T1000 (cell line): ENCODE data around the gene TMTC2.
"Not testable (repeated sequence)": the region's sequence is repeated elsewhere in the genome, so short reads cannot be mapped to it uniquely, and the experiment has no call there.

Experiments
- DNase-seq: peaks from one replicate; lab custom pipeline; 2025; ENCODE audit warnings: mixed read lengths; lab: John Stamatoyannopoulos, UW

TMTC2 gene

GRCh38 chr12:82728710-82729109 lies 42.0 kb downstream of the TMTC2 start:
- no peak for DNase-seq

GRCh38 chr12:82730953-82731459 lies 44.3 kb downstream of the TMTC2 start:
- DNase-seq = no peak

GRCh38 chr12:82740129-82741000 lies 53.7 kb downstream of the TMTC2 start:
- DNase-seq = peak; percentile 8

GRCh38 chr12:82745063-82745674 lies 58.5 kb downstream of the TMTC2 start:
- DNase-seq = no peak

- no peak for DNase-seq
Measured at GRCh38 chr12:82745807-82746206, 59.1 kb downstream of the TMTC2 start.

GRCh38 chr12:82746668-82747067 lies 60.0 kb downstream of the TMTC2 start:
- no peak for DNase-seq

- no peak for DNase-seq
Measured at GRCh38 chr12:82749015-82749414, 62.3 kb downstream of the TMTC2 start.

GRCh38 chr12:82754856-82755255 lies 68.2 kb downstream of the TMTC2 start:
- no peak for DNase-seq

- no peak for DNase-seq
Measured at GRCh38 chr12:82756303-82756702, 69.6 kb downstream of the TMTC2 start.

- DNase-seq = no peak
Measured at GRCh38 chr12:82757059-82757458, 70.4 kb downstream of the TMTC2 start.

- no peak for DNase-seq
Measured at GRCh38 chr12:82757656-82758055, 71.0 kb downstream of the TMTC2 start.

- DNase-seq = no peak
Measured at GRCh38 chr12:82758749-82759330, 72.1 kb downstream of the TMTC2 start.

GRCh38 chr12:82760423-82760822 lies 73.7 kb downstream of the TMTC2 start:
- DNase-seq = no peak

- not testable (repeated sequence) for DNase-seq
Measured at GRCh38 chr12:82765206-82765605, 78.5 kb downstream of the TMTC2 start.

GRCh38 chr12:82765971-82766705 lies 79.4 kb downstream of the TMTC2 start:
- DNase-seq = no peak

- no peak for DNase-seq
Measured at GRCh38 chr12:82774666-82775065, 88.0 kb downstream of the TMTC2 start.

- no peak for DNase-seq
Measured at GRCh38 chr12:82780517-82780916, 93.8 kb downstream of the TMTC2 start.

- no peak for DNase-seq
Measured at GRCh38 chr12:82781309-82781997, 94.7 kb downstream of the TMTC2 start.

GRCh38 chr12:82783435-82783834 lies 96.7 kb downstream of the TMTC2 start:
- DNase-seq = no peak

GRCh38 chr12:82787016-82787415 lies 100.3 kb downstream of the TMTC2 start:
- DNase-seq = no peak

- no peak for DNase-seq
Measured at GRCh38 chr12:82788594-82788993, 101.9 kb downstream of the TMTC2 start.

GRCh38 chr12:82789674-82790073 lies 103.0 kb downstream of the TMTC2 start:
- no peak for DNase-seq
